ENCODE measurements around the gene SMARCB1.

SMARCB1 gene

GRCh38 chr22:23844739-23845202, 58.0 kb downstream of the SMARCB1 start:
- no peak overlapping the region for H3K27ac ChIP-seq
- no peak for TF ChIP-seq ZFX (IDR thresholded peaks at IDR 0.05; ENCODE audit: borderline replicate concordance)

GRCh38 chr22:23845265-23846080, 58.7 kb downstream of the SMARCB1 start:
- no peak for TF ChIP-seq ZFX (IDR thresholded peaks at IDR 0.05; ENCODE audit: borderline replicate concordance)
- H3K27ac ChIP-seq = no peak overlapping the region

GRCh38 chr22:23846081-23846469, 59.3 kb downstream of the SMARCB1 start:
- TF ChIP-seq CTCF (IDR thresholded peaks at IDR 0.05) = no peak
- no peak overlapping the region for H3K27ac ChIP-seq

GRCh38 chr22:23847310-23847920, 60.6 kb downstream of the SMARCB1 start:
- TF ChIP-seq CTCF (IDR thresholded peaks at IDR 0.05) = no peak
- no peak for TF ChIP-seq ZFX (IDR thresholded peaks at IDR 0.05; ENCODE audit: borderline replicate concordance)
- no peak overlapping the region for H3K27ac ChIP-seq

GRCh38 chr22:23847991-23848864, 61.5 kb downstream of the SMARCB1 start:
- TF ChIP-seq CTCF (IDR thresholded peaks at IDR 0.05) (no peak), ZFX (IDR thresholded peaks at IDR 0.05; ENCODE audit: borderline replicate concordance) (no peak)
- no peak overlapping the region for H3K27ac ChIP-seq

- H3K27ac ChIP-seq = no peak overlapping the region
- peak; percentile 99 for TF ChIP-seq CTCF (IDR thresholded peaks at IDR 0.05)
- TF ChIP-seq ZFX (IDR thresholded peaks at IDR 0.05; ENCODE audit: borderline replicate concordance) = no peak
Observed at GRCh38 chr22:23849009-23850006, 62.5 kb downstream of the SMARCB1 start.

- TF ChIP-seq CTCF (IDR thresholded peaks at IDR 0.05) = no peak
- TF ChIP-seq ZFX (IDR thresholded peaks at IDR 0.05; ENCODE audit: borderline replicate concordance) = no peak
- H3K27ac ChIP-seq = no peak overlapping the region
Observed at GRCh38 chr22:23850136-23850611, 63.4 kb downstream of the SMARCB1 start.
